Karpas-422 (cell line): ENCODE results near the gene SLC17A5. TPM values are rescaled to one million over a fixed set of nuclear protein-coding genes. Genes with fewer than 3 reads are reported as not detected.
"Not testable (repeated sequence)": the region's sequence is repeated elsewhere in the genome, so short reads cannot be mapped to it uniquely, and the experiment has no call there.

Source experiments
- DNase-seq: peaks from one replicate; pipeline ENCODE4 v3.0.0-alpha.2; 2015
- H2AFZ ChIP-seq: fragments of 200-600 bp; sonication (generic); 2 replicates; pipeline ENCODE4 v1.6.1; 2014; ENCODE audit warnings: antibody characterized with exemption, low read length, mixed read lengths
- H3K27ac ChIP-seq: fragments of 200-600 bp; sonication (generic); 2 replicates; pipeline ENCODE4 v1.5.1; 2014; ENCODE audit warnings: mild to moderate bottlenecking, low read length, moderate library complexity
- H3K27me3 ChIP-seq: fragments of 200-600 bp; sonication (generic); 2 replicates; pipeline ENCODE4 v1.6.1; 2014; ENCODE audit warnings: low read length, mixed read lengths
- H3K36me3 ChIP-seq: fragments of 200-600 bp; sonication (generic); 2 replicates; pipeline ENCODE4 v1.6.1; 2014; ENCODE audit warnings: low read length, mixed read lengths; ENCODE audit not compliant: insufficient read depth
- H3K4me1 ChIP-seq: fragments of 200-600 bp; sonication (generic); 2 replicates; pipeline ENCODE4 v1.6.1; 2014; ENCODE audit warnings: mild to moderate bottlenecking, low read length, mixed read lengths
- H3K4me2 ChIP-seq: fragments of 200-600 bp; sonication (generic); 2 replicates; pipeline ENCODE4 v1.6.1; 2014; ENCODE audit warnings: low read length, low read depth, mild to moderate bottlenecking; ENCODE audit not compliant: poor library complexity, severe bottlenecking
- H3K4me3 ChIP-seq: fragments of 200-600 bp; sonication (generic); 2 replicates; pipeline ENCODE4 v1.5.1; 2014; ENCODE audit warnings: mild to moderate bottlenecking, antibody characterized with exemption, low read length, mixed read lengths
- H3K79me2 ChIP-seq: fragments of 200-600 bp; sonication (generic); 2 replicates; pipeline ENCODE4 v1.6.1; 2014; ENCODE audit warnings: mild to moderate bottlenecking, low read length, mixed read lengths
- H3K9ac ChIP-seq: fragments of 200-600 bp; sonication (generic); 2 replicates; pipeline ENCODE4 v1.6.0; 2014; ENCODE audit warnings: low read length
- H3K9me2 ChIP-seq: fragments of 200-600 bp; sonication (generic), shearing (Covaris generic); replicated peaks from 2 replicates; pipeline ENCODE4 v1.6.0; 2014; ENCODE audit warnings: mild to moderate bottlenecking, low read length, moderate library complexity; ENCODE audit not compliant: insufficient read depth
- H3K9me3 ChIP-seq: fragments of 300-700, 200-600 bp; sonication (generic); 2 replicates; pipeline ENCODE4 v1.6.1; 2014; ENCODE audit warnings: low read length, mixed read lengths
- H4K20me1 ChIP-seq: fragments of 200-600 bp; sonication (generic); 2 replicates; pipeline ENCODE4 v1.6.1; 2014; ENCODE audit warnings: mild to moderate bottlenecking, antibody characterized with exemption, low read length, low read depth; ENCODE audit not compliant: insufficient read depth
- total RNA-seq: library from RNA; depleted of rRNA; stranded (reverse); fragments of >200 nt; shearing (Covaris generic); gene quantifications from 2 replicates; pipeline ENCODE4 v1.2.3, GENCODE V29; 2014; ENCODE audit warnings: low replicate concordance

The SLC17A5 gene
- total RNA-seq, 1 experiment from 2014 or later: 10.1 TPM

- Histone ChIP-seq H3K36me3 (0 out of 2 replicates have a peak, but pooled peaks cover 3% of the 10 kb centered on the region), H3K79me2 (no peaks in the 10 kb centered on the region)
- no peak for DNase-seq
Observed at GRCh38 chr6:73624896-73625295, 28.9 kb downstream of the SLC17A5 start.

GRCh38 chr6:73623480-73623879, 30.3 kb downstream of the SLC17A5 start:
- H3K79me2 ChIP-seq, H3K27ac ChIP-seq, H3K9me3 ChIP-seq, H2AFZ ChIP-seq, H3K9ac ChIP-seq, H3K4me2 ChIP-seq, H3K27me3 ChIP-seq, H3K4me1 ChIP-seq, H3K36me3 ChIP-seq, H3K4me3 ChIP-seq, DNase-seq, H3K9me2 ChIP-seq, H4K20me1 ChIP-seq: not testable (repeated sequence)

More at GRCh38 chr6:73624896-73625295, 28.9 kb downstream of the SLC17A5 start:
- Histone ChIP-seq H3K4me2 (no peak overlapping the region), H3K9me2 (no peaks in the 10 kb centered on the region), H3K9me3 (no peaks in the 10 kb centered on the region), H3K4me3 (no peak overlapping the region), H4K20me1 (no peaks in the 10 kb centered on the region), H3K9ac (no peak overlapping the region), H3K27ac (no peak overlapping the region), H3K4me1 (no peaks in the 10 kb centered on the region), H2AFZ (no peak overlapping the region), H3K27me3 (no peaks in the 10 kb centered on the region)

- H4K20me1 ChIP-seq, H3K27ac ChIP-seq, H3K79me2 ChIP-seq, H2AFZ ChIP-seq, H3K36me3 ChIP-seq, H3K4me1 ChIP-seq, H3K9me3 ChIP-seq, H3K4me3 ChIP-seq, DNase-seq, H3K9ac ChIP-seq, H3K4me2 ChIP-seq, H3K9me2 ChIP-seq, H3K27me3 ChIP-seq: not testable (repeated sequence)
Observed at GRCh38 chr6:73618082-73618481, 35.7 kb downstream of the SLC17A5 start.

GRCh38 chr6:73614802-73615201, 39.0 kb downstream of the SLC17A5 start:
- Histone ChIP-seq H3K4me1 (no peaks in the 10 kb centered on the region), H3K36me3 (peaks cover 5% of the 10 kb centered on the region; the same call in 1 of the 2 replicates), H4K20me1 (no peaks in the 10 kb centered on the region), H3K79me2 (no peaks in the 10 kb centered on the region), H3K4me3 (no peak overlapping the region), H3K9me3 (no peaks in the 10 kb centered on the region), H3K27ac (no peak overlapping the region), H3K4me2 (no peak overlapping the region), H2AFZ (no peak overlapping the region), H3K27me3 (no peaks in the 10 kb centered on the region), H3K9me2 (no peaks in the 10 kb centered on the region), H3K9ac (no peak overlapping the region)
- DNase-seq: no peak

- Histone ChIP-seq H3K9me3 (no peaks in the 10 kb centered on the region), H3K9me2 (no peaks in the 10 kb centered on the region), H3K27me3 (no peaks in the 10 kb centered on the region), H3K79me2 (no peaks in the 10 kb centered on the region), H3K4me1 (no peaks in the 10 kb centered on the region), H3K27ac (no peak overlapping the region), H3K9ac (no peak overlapping the region), H3K36me3 (peaks cover 5% of the 10 kb centered on the region; the same call in 1 of the 2 replicates), H2AFZ (no peak overlapping the region), H3K4me2 (no peak overlapping the region), H3K4me3 (no peak overlapping the region), H4K20me1 (no peaks in the 10 kb centered on the region)
- no peak for DNase-seq
Observed at GRCh38 chr6:73613806-73614536, 39.8 kb downstream of the SLC17A5 start.

- H3K36me3 ChIP-seq: peaks cover 5% of the 10 kb centered on the region; the same call in 1 of the 2 replicates
- H3K9me2 ChIP-seq: no peaks in the 10 kb centered on the region
- H3K4me1 ChIP-seq: no peaks in the 10 kb centered on the region
- no peaks in the 10 kb centered on the region for H3K79me2 ChIP-seq
- no peak overlapping the region for H3K9ac ChIP-seq
- no peak for DNase-seq
- H3K4me3 ChIP-seq: no peak overlapping the region
- H3K9me3 ChIP-seq: no peaks in the 10 kb centered on the region
- H3K27ac ChIP-seq: no peak overlapping the region
- H3K4me2 ChIP-seq: no peak overlapping the region
- no peak overlapping the region for H2AFZ ChIP-seq
- H4K20me1 ChIP-seq: no peaks in the 10 kb centered on the region
- H3K27me3 ChIP-seq: no peaks in the 10 kb centered on the region
Observed at GRCh38 chr6:73612611-73613010, 41.2 kb downstream of the SLC17A5 start.

- Histone ChIP-seq H3K36me3 (peaks cover 5% of the 10 kb centered on the region; the same call in 1 of the 2 replicates), H3K79me2 (no peaks in the 10 kb centered on the region), H3K27me3 (no peaks in the 10 kb centered on the region), H3K4me2 (no peak overlapping the region), H4K20me1 (no peaks in the 10 kb centered on the region), H3K4me1 (no peaks in the 10 kb centered on the region), H3K9me3 (no peaks in the 10 kb centered on the region), H3K4me3 (no peak overlapping the region), H2AFZ (no peak overlapping the region), H3K9ac (no peak overlapping the region), H3K27ac (no peak overlapping the region), H3K9me2 (no peaks in the 10 kb centered on the region)
- DNase-seq: peak; percentile 71
Observed at GRCh38 chr6:73610444-73611275, 43.1 kb downstream of the SLC17A5 start.

GRCh38 chr6:73608761-73609160, 45.0 kb downstream of the SLC17A5 start:
- Histone ChIP-seq H3K9me3 (no peaks in the 10 kb centered on the region), H4K20me1 (no peaks in the 10 kb centered on the region), H3K9ac (no peak overlapping the region), H3K4me3 (no peak overlapping the region), H3K27me3 (no peaks in the 10 kb centered on the region), H3K79me2 (no peaks in the 10 kb centered on the region), H3K27ac (no peak overlapping the region), H3K4me2 (no peak overlapping the region), H3K36me3 (no peaks in the 10 kb centered on the region; the same call in 1 of the 2 replicates), H2AFZ (no peak overlapping the region), H3K9me2 (no peaks in the 10 kb centered on the region), H3K4me1 (no peaks in the 10 kb centered on the region)
- no peak for DNase-seq
